ENCODE results near the gene PPIF. TPM values are rescaled to one million over a fixed set of nuclear protein-coding genes. Genes with fewer than 3 reads are reported as not detected.

The PPIF gene
- total and polyA plus RNA-seq, 2 donors: 13.6 to 34.9 TPM

- H3K9me3 ChIP-seq (ENCODE audit: control insufficient read depth in 2 of 2, insufficient read depth in 1 of 2, low read length in 1 of 2): no peaks in the 10 kb centered on the region
- H3K36me3 ChIP-seq (ENCODE audit: control insufficient read depth in 2 of 2, insufficient read depth in 2 of 2, low read length in 1 of 2): peaks cover 63 to 81% of the 10 kb centered on the region in 2 donors
- DNase-seq (ENCODE audit: low read depth in 6 of 9, low spot score in 9 of 9): no peak
- 91% methylated on average over 15 of the region's 15 CpGs for WGBS
- no peak overlapping the region for H3K27ac ChIP-seq (ENCODE audit: low read depth in 1 of 2, low read length in 1 of 2)
- no peak overlapping the region for H3K4me3 ChIP-seq (ENCODE audit: low read length in 2 of 2)
- H3K27me3 ChIP-seq (ENCODE audit: control insufficient read depth in 2 of 2, insufficient read depth in 1 of 2, low read length in 1 of 2): no peaks in the 10 kb centered on the region
- H3K4me1 ChIP-seq (ENCODE audit: control insufficient read depth in 2 of 2, insufficient read depth in 2 of 2, low read length in 2 of 2): peaks cover 5% of the 10 kb centered on the region in 2 donors
Measured at GRCh38 chr10:79311581-79312407, 35.5 kb upstream of the PPIF start.

GRCh38 chr10:79312601-79313187, 34.6 kb upstream of the PPIF start:
- WGBS: 98% methylated on average over 22 of the region's 22 CpGs
- DNase-seq (ENCODE audit: low read depth in 6 of 9, low spot score in 9 of 9): no peak
- H3K27me3 ChIP-seq (ENCODE audit: control insufficient read depth in 2 of 2, insufficient read depth in 1 of 2, low read length in 1 of 2): no peaks in the 10 kb centered on the region
- H3K27ac ChIP-seq (ENCODE audit: low read depth in 1 of 2, low read length in 1 of 2): no peak overlapping the region
- H3K4me3 ChIP-seq (ENCODE audit: low read length in 2 of 2): no peak overlapping the region
- peaks cover 14% of the 10 kb centered on the region in 2 donors for H3K4me1 ChIP-seq (ENCODE audit: control insufficient read depth in 2 of 2, insufficient read depth in 2 of 2, low read length in 2 of 2)
- H3K9me3 ChIP-seq (ENCODE audit: control insufficient read depth in 2 of 2, insufficient read depth in 1 of 2, low read length in 1 of 2): no peaks in the 10 kb centered on the region
- peaks cover 54 to 72% of the 10 kb centered on the region in 2 donors for H3K36me3 ChIP-seq (ENCODE audit: control insufficient read depth in 2 of 2, insufficient read depth in 2 of 2, low read length in 1 of 2)

GRCh38 chr10:79313320-79313719, 33.9 kb upstream of the PPIF start:
- DNase-seq (ENCODE audit: low read depth in 6 of 9, low spot score in 9 of 9): no peak
- H3K4me1 ChIP-seq (ENCODE audit: control insufficient read depth in 2 of 2, insufficient read depth in 2 of 2, low read length in 2 of 2): peaks cover 20 to 21% of the 10 kb centered on the region in 2 donors
- H3K27me3 ChIP-seq (ENCODE audit: control insufficient read depth in 2 of 2, insufficient read depth in 1 of 2, low read length in 1 of 2): no peaks in the 10 kb centered on the region
- no peak overlapping the region for H3K27ac ChIP-seq (ENCODE audit: low read depth in 1 of 2, low read length in 1 of 2)
- H3K36me3 ChIP-seq (ENCODE audit: control insufficient read depth in 2 of 2, insufficient read depth in 2 of 2, low read length in 1 of 2): peaks cover 48 to 66% of the 10 kb centered on the region in 2 donors
- H3K4me3 ChIP-seq (ENCODE audit: low read length in 2 of 2): no peak overlapping the region
- peaks cover 0 to 4% of the 10 kb centered on the region in 2 donors for H3K9me3 ChIP-seq (ENCODE audit: control insufficient read depth in 2 of 2, insufficient read depth in 1 of 2, low read length in 1 of 2)
- 95% methylated on average over 8 of the region's 8 CpGs for WGBS

- Histone ChIP-seq H3K4me1 (ENCODE audit: control insufficient read depth in 2 of 2, insufficient read depth in 2 of 2, low read length in 2 of 2) (peaks cover 21% of the 10 kb centered on the region in 2 donors), H3K27me3 (ENCODE audit: control insufficient read depth in 2 of 2, insufficient read depth in 1 of 2, low read length in 1 of 2) (no peaks in the 10 kb centered on the region), H3K27ac (ENCODE audit: low read depth in 1 of 2, low read length in 1 of 2) (no peak overlapping the region), H3K36me3 (ENCODE audit: control insufficient read depth in 2 of 2, insufficient read depth in 2 of 2, low read length in 1 of 2) (peaks cover 41 to 60% of the 10 kb centered on the region in 2 donors), H3K4me3 (ENCODE audit: low read length in 2 of 2) (no peak overlapping the region), H3K9me3 (ENCODE audit: control insufficient read depth in 2 of 2, insufficient read depth in 1 of 2, low read length in 1 of 2) (peaks cover 0 to 10% of the 10 kb centered on the region in 2 donors)
- WGBS: 97% methylated on average over 11 of the region's 11 CpGs
- no peak for DNase-seq (ENCODE audit: low read depth in 6 of 9, low spot score in 9 of 9)
Measured at GRCh38 chr10:79313911-79314439, 33.3 kb upstream of the PPIF start.

- peaks cover 0 to 17% of the 10 kb centered on the region in 2 donors for H3K9me3 ChIP-seq (ENCODE audit: control insufficient read depth in 2 of 2, insufficient read depth in 1 of 2, low read length in 1 of 2)
- no peaks in the 10 kb centered on the region for H3K27me3 ChIP-seq (ENCODE audit: control insufficient read depth in 2 of 2, insufficient read depth in 1 of 2, low read length in 1 of 2)
- H3K36me3 ChIP-seq (ENCODE audit: control insufficient read depth in 2 of 2, insufficient read depth in 2 of 2, low read length in 1 of 2): peaks cover 31 to 49% of the 10 kb centered on the region in 2 donors
- peaks cover 24 to 26% of the 10 kb centered on the region in 2 donors for H3K4me1 ChIP-seq (ENCODE audit: control insufficient read depth in 2 of 2, insufficient read depth in 2 of 2, low read length in 2 of 2)
- no peak for DNase-seq (ENCODE audit: low read depth in 6 of 9, low spot score in 9 of 9)
- no peak overlapping the region for H3K4me3 ChIP-seq (ENCODE audit: low read length in 2 of 2)
- WGBS: 91% methylated on average over 25 of the region's 25 CpGs
- no peak overlapping the region for H3K27ac ChIP-seq (ENCODE audit: low read depth in 1 of 2, low read length in 1 of 2)
Measured at GRCh38 chr10:79314761-79315601, 32.3 kb upstream of the PPIF start.

GRCh38 chr10:79315602-79315920, 31.7 kb upstream of the PPIF start:
- no peak for DNase-seq (ENCODE audit: low read depth in 6 of 9, low spot score in 9 of 9)
- no peaks in the 10 kb centered on the region for H3K27me3 ChIP-seq (ENCODE audit: control insufficient read depth in 2 of 2, insufficient read depth in 1 of 2, low read length in 1 of 2)
- H3K27ac ChIP-seq (ENCODE audit: low read depth in 1 of 2, low read length in 1 of 2): no peak overlapping the region
- peaks cover 0 to 17% of the 10 kb centered on the region in 2 donors for H3K9me3 ChIP-seq (ENCODE audit: control insufficient read depth in 2 of 2, insufficient read depth in 1 of 2, low read length in 1 of 2)
- WGBS: 96% methylated on average over 11 of the region's 11 CpGs
- H3K36me3 ChIP-seq (ENCODE audit: control insufficient read depth in 2 of 2, insufficient read depth in 2 of 2, low read length in 1 of 2): peaks cover 30 to 44% of the 10 kb centered on the region in 2 donors
- peaks cover 28% of the 10 kb centered on the region in 2 donors for H3K4me1 ChIP-seq (ENCODE audit: control insufficient read depth in 2 of 2, insufficient read depth in 2 of 2, low read length in 2 of 2)
- no peak overlapping the region for H3K4me3 ChIP-seq (ENCODE audit: low read length in 2 of 2)

- H3K27me3 ChIP-seq (ENCODE audit: control insufficient read depth in 2 of 2, insufficient read depth in 1 of 2, low read length in 1 of 2): no peaks in the 10 kb centered on the region
Measured at GRCh38 chr10:79316671-79317431, 30.4 kb upstream of the PPIF start.

GRCh38 chr10:79318369-79318768, 28.9 kb upstream of the PPIF start:
- H3K27me3 ChIP-seq (ENCODE audit: control insufficient read depth in 2 of 2, insufficient read depth in 1 of 2, low read length in 1 of 2): no peaks in the 10 kb centered on the region
- no peak overlapping the region for H3K4me3 ChIP-seq (ENCODE audit: low read length in 2 of 2)
- H3K4me1 ChIP-seq (ENCODE audit: control insufficient read depth in 2 of 2, insufficient read depth in 2 of 2, low read length in 2 of 2): peaks cover 50 to 56% of the 10 kb centered on the region in 2 donors
- no peak for DNase-seq (ENCODE audit: low read depth in 6 of 9, low spot score in 9 of 9)
- WGBS: 93% methylated on average over 5 of the region's 5 CpGs
- H3K27ac ChIP-seq (ENCODE audit: low read depth in 1 of 2, low read length in 1 of 2): no peak overlapping the region
- peaks cover 0 to 17% of the 10 kb centered on the region in 2 donors for H3K9me3 ChIP-seq (ENCODE audit: control insufficient read depth in 2 of 2, insufficient read depth in 1 of 2, low read length in 1 of 2)
- peaks cover 11 to 19% of the 10 kb centered on the region in 2 donors for H3K36me3 ChIP-seq (ENCODE audit: control insufficient read depth in 2 of 2, insufficient read depth in 2 of 2, low read length in 1 of 2)

More at GRCh38 chr10:79316671-79317431, 30.4 kb upstream of the PPIF start:
- peaks cover 0 to 17% of the 10 kb centered on the region in 2 donors for H3K9me3 ChIP-seq (ENCODE audit: control insufficient read depth in 2 of 2, insufficient read depth in 1 of 2, low read length in 1 of 2)
- DNase-seq (ENCODE audit: low read depth in 6 of 9, low spot score in 9 of 9): peak in 1 of 9 donors; percentile 47
- 20% methylated on average over 13 of the region's 13 CpGs for WGBS
- H3K4me1 ChIP-seq (ENCODE audit: control insufficient read depth in 2 of 2, insufficient read depth in 2 of 2, low read length in 2 of 2): peaks cover 39 to 41% of the 10 kb centered on the region in 2 donors
- no peak overlapping the region for H3K4me3 ChIP-seq (ENCODE audit: low read length in 2 of 2)
- H3K36me3 ChIP-seq (ENCODE audit: control insufficient read depth in 2 of 2, insufficient read depth in 2 of 2, low read length in 1 of 2): peaks cover 27 to 32% of the 10 kb centered on the region in 2 donors
- H3K27ac ChIP-seq (ENCODE audit: low read depth in 1 of 2, low read length in 1 of 2): peak overlapping the region in 1 of 2 donors; percentile 26

Measured in thymus (tissue), 11 donors.